ENCODE data around the gene ABCB8.
"Not testable (repeated sequence)": the region's sequence is repeated elsewhere in the genome, so short reads cannot be mapped to it uniquely, and the experiment has no call there.

The ABCB8 gene

GRCh38 chr7:150997075-150997511 lies 31.2 kb upstream of the ABCB8 start:
- FAIRE-seq, result no peak
- no peak for DNase-seq (ENCODE audit: insufficient read length, low spot score)

DNA sequence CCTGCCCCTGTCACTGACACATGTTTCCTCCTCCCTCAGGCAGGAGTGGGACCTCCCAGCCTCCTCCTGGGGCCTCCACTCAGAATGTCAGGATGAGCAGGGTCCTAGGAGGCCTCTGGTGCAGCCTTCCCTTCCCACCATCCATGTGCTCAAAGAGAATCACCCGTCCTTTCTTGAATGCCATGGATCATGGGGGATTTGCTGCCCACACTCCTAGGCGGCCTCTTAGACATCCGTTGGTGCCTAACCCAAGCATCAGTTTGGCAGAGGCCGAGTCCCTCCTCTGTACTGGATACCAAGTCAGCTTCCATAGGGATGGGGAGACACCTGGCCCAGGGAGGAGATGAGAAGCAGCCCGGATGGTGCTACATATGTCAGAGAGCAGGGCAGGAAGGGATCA lies 30.4 kb upstream of the ABCB8 start:
- FAIRE-seq (no peak), DNase-seq (ENCODE audit: insufficient read length, low spot score) (no peak)

DNA sequence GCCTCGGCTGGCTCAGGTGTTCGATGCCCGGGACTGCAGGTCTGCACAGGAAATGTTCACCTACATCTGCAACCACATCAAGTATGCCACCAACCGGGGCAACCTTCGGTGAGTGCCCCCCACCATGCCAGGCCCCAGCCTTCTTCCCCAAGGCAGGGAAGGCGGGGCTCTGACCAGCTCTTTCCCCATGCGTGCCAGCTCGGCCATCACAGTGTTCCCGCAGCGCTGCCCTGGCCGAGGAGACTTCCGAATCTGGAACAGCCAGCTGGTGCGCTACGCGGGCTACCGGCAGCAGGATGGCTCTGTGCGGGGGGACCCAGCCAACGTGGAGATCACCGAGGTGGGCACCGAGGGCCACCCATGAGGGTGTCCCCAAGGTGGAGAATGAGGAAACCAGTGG lies 29.9 kb upstream of the ABCB8 start:
- FAIRE-seq, result no peak
- DNase-seq (ENCODE audit: insufficient read length, low spot score), result no peak

DNA sequence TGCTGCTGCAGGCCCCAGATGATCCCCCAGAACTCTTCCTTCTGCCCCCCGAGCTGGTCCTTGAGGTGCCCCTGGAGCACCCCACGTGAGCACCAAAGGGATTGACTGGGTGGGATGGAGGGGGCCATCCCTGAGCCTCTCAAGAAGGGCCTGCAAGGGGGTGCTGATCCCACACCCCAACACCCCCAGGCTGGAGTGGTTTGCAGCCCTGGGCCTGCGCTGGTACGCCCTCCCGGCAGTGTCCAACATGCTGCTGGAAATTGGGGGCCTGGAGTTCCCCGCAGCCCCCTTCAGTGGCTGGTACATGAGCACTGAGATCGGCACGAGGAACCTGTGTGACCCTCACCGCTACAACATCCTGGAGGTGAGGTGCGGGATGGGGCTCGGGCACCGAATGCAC lies 29.2 kb upstream of the ABCB8 start:
- DNase-seq (ENCODE audit: insufficient read length, low spot score), result no peak
- FAIRE-seq, result no peak

GRCh38 chr7:150999497-151000230 lies 28.6 kb upstream of the ABCB8 start:
- FAIRE-seq, result no peak
- no peak for DNase-seq (ENCODE audit: insufficient read length, low spot score)

DNA sequence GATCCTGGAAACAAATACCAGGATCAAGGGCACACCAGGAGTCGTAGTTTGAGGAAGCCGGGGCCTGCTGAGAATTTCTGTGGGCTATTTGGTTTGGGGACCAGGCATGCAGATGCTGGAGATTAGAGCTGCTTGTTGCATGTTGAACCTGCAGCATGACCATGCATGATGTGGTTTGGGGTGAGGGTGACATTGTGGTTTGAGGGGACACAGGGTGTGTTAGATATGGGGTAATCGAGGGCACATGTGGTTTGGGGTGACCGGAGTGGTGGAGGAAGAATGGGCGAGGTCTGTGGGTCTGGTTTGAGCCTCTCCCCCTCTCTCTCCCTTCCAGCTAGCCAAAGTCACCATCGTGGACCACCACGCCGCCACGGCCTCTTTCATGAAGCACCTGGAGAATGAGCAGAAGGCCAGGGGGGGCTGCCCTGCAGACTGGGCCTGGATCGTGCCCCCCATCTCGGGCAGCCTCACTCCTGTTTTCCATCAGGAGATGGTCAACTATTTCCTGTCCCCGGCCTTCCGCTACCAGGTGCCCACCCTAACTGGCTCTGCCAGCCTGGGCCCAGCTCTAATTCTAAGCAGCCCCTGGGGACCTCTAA lies 27.3 kb upstream of the ABCB8 start:
- no peak for FAIRE-seq

DNA sequence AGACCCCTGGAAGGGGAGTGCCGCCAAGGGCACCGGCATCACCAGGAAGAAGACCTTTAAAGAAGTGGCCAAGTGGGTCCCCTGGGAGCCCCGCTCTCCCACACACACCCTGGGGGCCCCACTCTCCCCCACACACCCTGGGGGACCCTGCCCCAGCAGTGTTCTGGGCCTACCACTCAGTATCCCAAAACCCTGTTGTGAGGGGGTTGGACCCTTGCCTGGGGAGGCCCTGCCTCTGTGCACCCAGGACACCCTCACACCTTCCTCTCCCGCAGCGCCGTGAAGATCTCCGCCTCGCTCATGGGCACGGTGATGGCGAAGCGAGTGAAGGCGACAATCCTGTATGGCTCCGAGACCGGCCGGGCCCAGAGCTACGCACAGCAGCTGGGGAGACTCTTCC lies 26.7 kb upstream of the ABCB8 start:
- FAIRE-seq (no peak), DNase-seq (ENCODE audit: insufficient read length, low spot score) (no peak)

More for the DNA sequence above, 27.3 kb upstream of the ABCB8 start:
- no peak for DNase-seq (ENCODE audit: insufficient read length, low spot score)

GRCh38 chr7:151003572-151003971 lies 24.7 kb upstream of the ABCB8 start:
- DNase-seq (ENCODE audit: insufficient read length, low spot score) (no peak), FAIRE-seq (no peak)

DNA sequence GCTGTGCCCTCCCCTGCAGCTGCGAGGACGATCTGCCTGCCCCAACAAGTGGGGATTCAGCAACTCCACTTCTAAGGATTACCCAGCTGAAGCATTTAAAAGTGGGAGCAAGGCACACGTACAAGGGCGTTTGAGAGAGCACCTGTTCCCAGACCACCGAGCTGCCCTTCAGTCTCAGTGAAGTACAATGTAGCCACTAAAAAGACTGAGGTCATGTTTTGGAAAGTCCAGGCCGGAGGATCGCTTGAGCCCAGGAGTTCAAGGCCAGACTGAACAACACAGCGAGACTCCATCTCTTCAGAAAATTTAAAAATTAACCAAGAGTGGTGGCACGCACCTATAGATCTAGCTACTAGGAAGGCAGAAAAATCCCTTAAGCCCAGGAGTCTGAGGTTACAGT lies 22.7 kb upstream of the ABCB8 start:
- no peak for FAIRE-seq
- DNase-seq (ENCODE audit: insufficient read length, low spot score), result no peak

DNA sequence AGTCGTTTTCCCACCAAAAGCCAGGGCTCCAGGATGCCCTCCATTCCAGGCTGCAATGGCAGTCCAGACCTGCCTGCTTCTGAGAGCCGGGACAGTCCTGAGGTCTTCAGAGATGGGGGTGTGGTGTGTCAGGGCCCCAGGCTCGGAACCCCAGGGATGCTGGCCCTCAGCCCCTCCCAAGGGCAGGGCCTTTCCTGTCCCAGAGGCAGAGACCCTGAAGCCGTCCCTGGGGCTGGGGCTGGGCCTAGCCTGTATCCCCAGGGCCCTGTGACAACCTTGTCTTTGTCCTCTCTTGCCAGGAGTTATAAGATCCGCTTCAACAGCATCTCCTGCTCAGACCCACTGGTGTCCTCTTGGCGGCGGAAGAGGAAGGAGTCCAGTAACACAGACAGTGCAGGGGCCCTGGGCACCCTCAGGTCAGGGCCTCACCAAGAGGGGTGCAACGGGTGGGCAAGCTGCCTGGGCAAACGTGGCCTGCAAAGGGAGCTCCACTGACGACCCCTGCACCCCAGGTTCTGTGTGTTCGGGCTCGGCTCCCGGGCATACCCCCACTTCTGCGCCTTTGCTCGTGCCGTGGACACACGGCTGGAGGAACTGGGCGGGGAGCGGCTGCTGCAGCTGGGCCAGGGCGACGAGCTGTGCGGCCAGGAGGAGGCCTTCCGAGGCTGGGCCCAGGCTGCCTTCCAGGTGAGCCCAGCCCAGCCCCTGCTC lies 21.5 kb upstream of the ABCB8 start:
- DNase-seq (ENCODE audit: insufficient read length, low spot score) (no peak), FAIRE-seq (no peak)

GRCh38 chr7:151007469-151007898 lies 20.8 kb upstream of the ABCB8 start:
- FAIRE-seq (no peak), DNase-seq (ENCODE audit: insufficient read length, low spot score) (no peak)

DNA sequence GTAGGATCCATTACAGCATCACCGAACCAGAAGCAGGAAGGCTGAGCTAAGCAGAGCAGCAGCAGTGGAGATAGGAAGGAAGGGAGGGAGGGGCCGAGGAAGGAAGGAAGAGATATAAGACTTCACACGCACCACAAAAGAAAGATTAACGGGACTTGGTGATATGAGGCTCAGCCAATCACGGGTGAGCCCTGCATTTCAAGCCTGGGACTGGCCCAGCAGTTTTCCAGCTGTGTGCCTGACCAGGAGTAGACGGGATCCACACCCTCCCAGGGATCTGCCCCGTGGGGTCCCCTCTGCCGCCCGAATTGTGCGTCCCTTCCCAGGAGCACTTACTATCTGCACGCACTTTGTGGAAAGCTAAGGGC lies 20.1 kb upstream of the ABCB8 start:
- DNase-seq (ENCODE audit: insufficient read length, low spot score), result no peak
- no peak for FAIRE-seq

DNA sequence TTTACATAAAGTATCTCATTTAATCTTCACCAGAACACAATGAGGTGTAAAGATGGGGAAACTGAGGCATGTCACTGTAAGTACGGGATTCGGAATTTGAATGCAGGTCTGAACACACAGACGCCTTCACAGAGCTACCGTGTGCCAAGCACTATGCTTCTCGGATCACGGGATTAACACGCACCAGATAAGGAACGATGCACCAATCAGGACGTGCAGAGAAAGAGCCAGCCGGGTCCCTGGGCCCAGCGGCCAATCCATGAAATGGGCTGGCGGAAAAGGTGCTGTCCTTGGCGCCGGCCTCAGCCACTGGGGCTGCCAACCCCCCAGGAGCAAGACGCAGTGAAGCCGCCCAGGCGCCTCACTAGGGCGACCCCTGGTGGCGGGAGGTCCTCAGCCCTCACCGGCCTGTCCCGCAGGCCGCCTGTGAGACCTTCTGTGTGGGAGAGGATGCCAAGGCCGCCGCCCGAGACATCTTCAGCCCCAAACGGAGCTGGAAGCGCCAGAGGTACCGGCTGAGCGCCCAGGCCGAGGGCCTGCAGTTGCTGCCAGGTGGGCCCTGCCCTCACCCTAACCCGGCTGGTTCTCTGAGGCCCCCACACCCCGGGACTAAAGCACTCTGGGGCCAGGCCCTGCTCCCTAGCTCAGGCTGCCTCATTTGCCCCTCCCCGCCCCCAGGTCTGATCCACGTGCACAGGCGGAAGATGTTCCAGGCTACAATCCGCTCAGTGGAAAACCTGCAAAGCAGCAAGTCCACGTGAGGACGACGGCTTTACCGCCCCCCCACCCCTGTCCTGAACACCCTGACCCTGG lies 19.5 kb upstream of the ABCB8 start:
- DNase-seq (ENCODE audit: insufficient read length, low spot score) (peak; percentile 97), FAIRE-seq (peak; percentile 21)

- no peak for DNase-seq (ENCODE audit: insufficient read length, low spot score)
- no peak for FAIRE-seq
Measured at GRCh38 chr7:151009327-151010036, 18.8 kb upstream of the ABCB8 start.

DNA sequence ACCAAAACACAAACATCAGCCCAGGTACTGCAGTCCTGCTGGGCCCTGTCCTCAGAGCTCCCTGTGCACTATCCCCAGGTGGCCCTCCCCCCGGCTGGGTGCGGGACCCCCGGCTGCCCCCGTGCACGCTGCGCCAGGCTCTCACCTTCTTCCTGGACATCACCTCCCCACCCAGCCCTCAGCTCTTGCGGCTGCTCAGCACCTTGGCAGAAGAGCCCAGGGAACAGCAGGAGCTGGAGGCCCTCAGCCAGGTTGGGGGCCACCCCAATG lies 18.3 kb upstream of the ABCB8 start:
- FAIRE-seq, result no peak
- no peak for DNase-seq (ENCODE audit: insufficient read length, low spot score)

- FAIRE-seq (no peak), DNase-seq (ENCODE audit: insufficient read length, low spot score) (no peak)
Measured at GRCh38 chr7:151010307-151011096, 17.7 kb upstream of the ABCB8 start.

- FAIRE-seq, result no peak
- no peak for DNase-seq (ENCODE audit: insufficient read length, low spot score)
Measured at GRCh38 chr7:151011097-151011409, 17.2 kb upstream of the ABCB8 start.

DNA sequence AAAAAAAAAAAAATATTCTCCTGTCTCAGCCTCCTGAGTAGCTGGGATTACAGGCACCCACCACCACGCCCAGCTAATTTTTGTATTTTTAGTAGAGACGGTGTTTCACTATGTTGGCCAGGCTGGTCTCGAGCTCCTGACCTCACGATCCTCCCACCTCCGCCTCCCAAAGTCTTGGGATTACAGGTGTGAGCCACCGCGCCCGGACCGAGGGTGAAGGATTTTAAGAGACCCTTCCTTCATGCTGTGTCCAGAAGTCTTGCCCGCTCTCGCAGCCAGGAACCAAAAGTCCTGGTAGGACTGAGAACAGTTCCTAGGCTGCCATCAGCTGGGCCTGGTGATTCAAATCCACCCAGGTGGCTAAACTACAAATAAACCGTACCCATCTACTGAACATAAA lies 16.6 kb upstream of the ABCB8 start:
- FAIRE-seq; DNase-seq (ENCODE audit: insufficient read length, low spot score): not testable (repeated sequence)

GRCh38 chr7:151012031-151012692 lies 16.1 kb upstream of the ABCB8 start:
- DNase-seq (ENCODE audit: insufficient read length, low spot score) (no peak), FAIRE-seq (no peak)

GRCh38 chr7:151012911-151013347 lies 15.3 kb upstream of the ABCB8 start:
- no peak for FAIRE-seq
- DNase-seq (ENCODE audit: insufficient read length, low spot score), result no peak

All from GM19239 (cell line).